HepG2 (cell line): ENCODE measurements around the gene RPS25. TPM values are rescaled to one million over a fixed set of nuclear protein-coding genes. Genes with fewer than 3 reads are reported as not detected.

Source experiments
- AHDC1 ChIP-seq: sonication (generic); formaldehyde crosslinking; IDR thresholded peaks from 2 replicates; pipeline ENCODE4 v1.5.1; 2020; ENCODE audit warnings: mild to moderate bottlenecking, missing genetic modification reagents, borderline replicate concordance
- CENPBD1 ChIP-seq: sonication (generic); formaldehyde crosslinking; IDR thresholded peaks from 2 replicates; pipeline ENCODE4 v1.8.0; 2022; ENCODE audit warnings: missing genetic modification reagents, low read depth, mild to moderate bottlenecking, borderline replicate concordance
- FOSL2 ChIP-seq: sonication (generic); formaldehyde crosslinking; IDR thresholded peaks from 2 replicates; pipeline ENCODE4 v1.4.0; 2020; ENCODE audit warnings: missing genetic modification reagents
- GABPB1 ChIP-seq: IDR thresholded peaks from 2 replicates; pipeline ENCODE4 v1.6.1; 2016; ENCODE audit warnings: mild to moderate bottlenecking, missing genetic modification reagents, moderate library complexity, missing compliant biosample characterization
- HMG20A ChIP-seq: IDR thresholded peaks from 2 replicates; pipeline ENCODE4 v1.6.1; 2016; ENCODE audit warnings: borderline replicate concordance
- KAT2B ChIP-seq: fragments of 150-350 bp; IDR thresholded peaks from 2 replicates; pipeline ENCODE4 v1.6.1; 2014; ENCODE audit warnings: low read depth, low read length, borderline replicate concordance
- KLF15 ChIP-seq: sonication (generic); formaldehyde crosslinking; IDR thresholded peaks from 2 replicates; pipeline ENCODE4 v1.8.1; 2023; ENCODE audit warnings: borderline replicate concordance, mild to moderate bottlenecking, inconsistent platforms, missing genetic modification reagents, mixed read lengths
- ZFP36 ChIP-seq: fragments of 150-350 bp; IDR thresholded peaks from 2 replicates; pipeline ENCODE4 v1.6.1; 2018; ENCODE audit warnings: borderline replicate concordance, low read length, low read depth; ENCODE audit not compliant: partially characterized antibody
- ZNF136 ChIP-seq: sonication (generic); formaldehyde crosslinking; IDR thresholded peaks from 2 replicates; pipeline ENCODE4 v1.8.1; 2022; ENCODE audit warnings: low read depth, mild to moderate bottlenecking, moderate library complexity, missing genetic modification reagents
- ZNF3 ChIP-seq: IDR thresholded peaks from 2 replicates; pipeline ENCODE4 v1.7.0; 2017; ENCODE audit warnings: inconsistent platforms
- ZNF543 ChIP-seq: sonication (generic); formaldehyde crosslinking; IDR thresholded peaks from 2 replicates; pipeline ENCODE4 v1.4.0; 2020; ENCODE audit warnings: mild to moderate bottlenecking, missing genetic modification reagents
- ZNF639 ChIP-seq: conservative IDR thresholded peaks from 2 replicates; pipeline ENCODE4 v1.6.1; 2018; ENCODE audit warnings: missing genetic modification reagents
- polyA plus RNA-seq, 8 experiments: library from polyadenylated mRNA; depleted of rRNA in 3 of 8; stranded (reverse) in 7 of 8; unstranded in 1 of 8; fragments of >200 nt; fragmentation: Illumina TruSeq in 4 of 8; extraction: Trizol in 4 of 8; gene quantifications; 2 replicates each; pipeline versions ENCODE4 v1.2.1 to v1.2.3, GENCODE V29; 2011 to 2016; ENCODE audit warnings: low read depth in 4 of 8, missing spikeins in 1 of 8, mixed read lengths in 1 of 8; ENCODE audit not compliant: insufficient read depth in 1 of 8
- total RNA-seq, 5 experiments: library from RNA; depleted of rRNA; stranded (reverse); fragments of >200 nt; fragmentation: Illumina TruSeq; extraction: Trizol; gene quantifications; 2 replicates each; pipeline ENCODE4 v1.2.3, GENCODE V29; 2016; ENCODE audit warnings: low read depth in 1 of 5
- TF ChIP-seq, protein P1 (sequence below): sonication (generic); formaldehyde crosslinking; IDR thresholded peaks from 2 replicates; pipeline ENCODE4 v1.4.0; 2020; ENCODE audit warnings: mild to moderate bottlenecking, missing genetic modification reagents, borderline replicate concordance
- TF ChIP-seq, protein P2 (sequence below): sonication (generic); formaldehyde crosslinking; IDR thresholded peaks from 2 replicates; pipeline ENCODE4 v1.5.0; 2020; ENCODE audit warnings: missing genetic modification reagents

The RPS25 gene
- total and polyA plus RNA-seq, 2 of the 13 experiments (the other 11 are each of a cell fraction or from before 2014, with no cell fraction given): 839 to 1,415 TPM

DNA sequence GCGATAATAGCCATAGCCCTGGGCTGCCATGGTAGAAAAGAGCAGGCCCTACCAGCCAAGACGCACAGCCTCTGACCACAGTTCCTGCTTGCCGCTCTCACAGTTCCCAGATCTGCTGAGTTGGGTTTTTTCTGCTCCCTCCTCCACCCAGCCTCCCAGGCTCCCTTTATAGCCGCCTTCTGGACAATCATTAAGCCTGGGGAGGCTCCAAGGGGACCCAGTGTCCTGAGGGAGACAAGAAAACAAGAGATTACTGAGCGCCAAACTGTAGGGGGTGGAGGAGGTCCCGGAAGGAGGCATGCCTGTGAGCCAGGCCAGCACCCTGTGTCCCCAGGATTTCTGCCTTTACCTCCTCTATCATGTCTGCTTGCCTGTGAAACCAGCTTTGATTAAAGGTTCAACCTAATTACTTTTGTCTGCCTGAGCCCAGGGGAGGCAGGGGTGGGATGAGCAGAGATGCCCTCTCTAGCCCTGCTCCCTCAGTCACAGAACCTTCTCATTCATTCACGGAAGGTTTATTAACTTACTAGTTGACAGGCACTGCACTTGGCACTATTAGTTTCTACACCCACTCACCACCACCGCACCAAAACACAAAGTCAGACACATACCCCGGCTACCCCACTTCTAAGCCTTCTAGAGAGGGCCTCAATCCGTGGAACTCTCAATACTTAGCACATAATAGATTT, 11.3 kb upstream of the RPS25 start (continued):
- TF ChIP-seq ZFP36: no peak
- peak; percentile 13; the same call in 1 of the 2 replicates for TF ChIP-seq FOSL2 (CRISPR knock-in tag)
- TF ChIP-seq, protein P1, sequence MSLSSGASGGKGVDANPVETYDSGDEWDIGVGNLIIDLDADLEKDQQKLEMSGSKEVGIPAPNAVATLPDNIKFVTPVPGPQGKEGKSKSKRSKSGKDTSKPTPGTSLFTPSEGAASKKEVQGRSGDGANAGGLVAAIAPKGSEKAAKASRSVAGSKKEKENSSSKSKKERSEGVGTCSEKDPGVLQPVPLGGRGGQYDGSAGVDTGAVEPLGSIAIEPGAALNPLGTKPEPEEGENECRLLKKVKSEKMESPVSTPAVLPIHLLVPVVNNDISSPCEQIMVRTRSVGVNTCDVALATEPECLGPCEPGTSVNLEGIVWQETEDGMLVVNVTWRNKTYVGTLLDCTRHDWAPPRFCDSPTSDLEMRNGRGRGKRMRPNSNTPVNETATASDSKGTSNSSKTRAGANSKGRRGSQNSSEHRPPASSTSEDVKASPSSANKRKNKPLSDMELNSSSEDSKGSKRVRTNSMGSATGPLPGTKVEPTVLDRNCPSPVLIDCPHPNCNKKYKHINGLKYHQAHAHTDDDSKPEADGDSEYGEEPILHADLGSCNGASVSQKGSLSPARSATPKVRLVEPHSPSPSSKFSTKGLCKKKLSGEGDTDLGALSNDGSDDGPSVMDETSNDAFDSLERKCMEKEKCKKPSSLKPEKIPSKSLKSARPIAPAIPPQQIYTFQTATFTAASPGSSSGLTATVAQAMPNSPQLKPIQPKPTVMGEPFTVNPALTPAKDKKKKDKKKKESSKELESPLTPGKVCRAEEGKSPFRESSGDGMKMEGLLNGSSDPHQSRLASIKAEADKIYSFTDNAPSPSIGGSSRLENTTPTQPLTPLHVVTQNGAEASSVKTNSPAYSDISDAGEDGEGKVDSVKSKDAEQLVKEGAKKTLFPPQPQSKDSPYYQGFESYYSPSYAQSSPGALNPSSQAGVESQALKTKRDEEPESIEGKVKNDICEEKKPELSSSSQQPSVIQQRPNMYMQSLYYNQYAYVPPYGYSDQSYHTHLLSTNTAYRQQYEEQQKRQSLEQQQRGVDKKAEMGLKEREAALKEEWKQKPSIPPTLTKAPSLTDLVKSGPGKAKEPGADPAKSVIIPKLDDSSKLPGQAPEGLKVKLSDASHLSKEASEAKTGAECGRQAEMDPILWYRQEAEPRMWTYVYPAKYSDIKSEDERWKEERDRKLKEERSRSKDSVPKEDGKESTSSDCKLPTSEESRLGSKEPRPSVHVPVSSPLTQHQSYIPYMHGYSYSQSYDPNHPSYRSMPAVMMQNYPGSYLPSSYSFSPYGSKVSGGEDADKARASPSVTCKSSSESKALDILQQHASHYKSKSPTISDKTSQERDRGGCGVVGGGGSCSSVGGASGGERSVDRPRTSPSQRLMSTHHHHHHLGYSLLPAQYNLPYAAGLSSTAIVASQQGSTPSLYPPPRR (CRISPR knock-in tag): peak; percentile 38; the same call in 1 of the 2 replicates
- TF ChIP-seq KLF15: no peak
- TF ChIP-seq CENPBD1: no peak
- TF ChIP-seq ZNF543 (CRISPR knock-in tag): no peak; the same call in 1 of the 2 replicates
- TF ChIP-seq AHDC1: 0 out of 2 replicates have a peak, but pooled peaks have one; percentile 29
- TF ChIP-seq, protein P2, sequence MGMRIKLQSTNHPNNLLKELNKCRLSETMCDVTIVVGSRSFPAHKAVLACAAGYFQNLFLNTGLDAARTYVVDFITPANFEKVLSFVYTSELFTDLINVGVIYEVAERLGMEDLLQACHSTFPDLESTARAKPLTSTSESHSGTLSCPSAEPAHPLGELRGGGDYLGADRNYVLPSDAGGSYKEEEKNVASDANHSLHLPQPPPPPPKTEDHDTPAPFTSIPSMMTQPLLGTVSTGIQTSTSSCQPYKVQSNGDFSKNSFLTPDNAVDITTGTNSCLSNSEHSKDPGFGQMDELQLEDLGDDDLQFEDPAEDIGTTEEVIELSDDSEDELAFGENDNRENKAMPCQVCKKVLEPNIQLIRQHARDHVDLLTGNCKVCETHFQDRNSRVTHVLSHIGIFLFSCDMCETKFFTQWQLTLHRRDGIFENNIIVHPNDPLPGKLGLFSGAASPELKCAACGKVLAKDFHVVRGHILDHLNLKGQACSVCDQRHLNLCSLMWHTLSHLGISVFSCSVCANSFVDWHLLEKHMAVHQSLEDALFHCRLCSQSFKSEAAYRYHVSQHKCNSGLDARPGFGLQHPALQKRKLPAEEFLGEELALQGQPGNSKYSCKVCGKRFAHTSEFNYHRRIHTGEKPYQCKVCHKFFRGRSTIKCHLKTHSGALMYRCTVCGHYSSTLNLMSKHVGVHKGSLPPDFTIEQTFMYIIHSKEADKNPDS (CRISPR knock-in tag): no peak
- TF ChIP-seq ZNF136 (CRISPR knock-in tag): no peak
- no peak for TF ChIP-seq KAT2B
- peak; percentile 15; the same call in 1 of the 2 replicates for TF ChIP-seq HMG20A
- TF ChIP-seq GABPB1 (CRISPR knock-in tag): no peak
- TF ChIP-seq ZNF3 (CRISPR knock-in tag): no peak
- TF ChIP-seq ZNF639 (CRISPR knock-in tag): no peak
